Measurements from ENCODE around the gene ACOT4.
"Not testable (repeated sequence)": the region's sequence is repeated elsewhere in the genome, so short reads cannot be mapped to it uniquely, and the experiment has no call there.

Gene ACOT4

DNA sequence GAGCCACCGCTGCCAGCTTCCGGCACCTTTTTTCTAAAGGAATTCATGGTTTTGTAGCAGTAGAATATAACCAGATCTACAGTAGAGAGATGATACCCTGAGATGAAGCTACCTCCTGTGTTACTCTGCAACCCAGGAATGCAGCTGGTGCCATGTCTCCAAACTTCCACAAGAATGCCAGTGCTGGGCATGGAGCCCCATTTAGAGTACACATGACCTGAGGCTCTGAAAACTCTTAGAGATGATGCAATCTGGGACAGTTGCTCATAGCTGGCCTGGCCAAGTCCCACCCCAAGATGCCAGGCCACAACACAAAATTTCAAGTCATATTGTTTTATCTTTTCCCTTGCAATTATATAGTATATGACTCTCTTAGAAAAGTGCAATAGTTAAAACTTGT is 14.5 kb upstream of the ACOT4 start:
- not testable (repeated sequence) for ATAC-seq

DNA sequence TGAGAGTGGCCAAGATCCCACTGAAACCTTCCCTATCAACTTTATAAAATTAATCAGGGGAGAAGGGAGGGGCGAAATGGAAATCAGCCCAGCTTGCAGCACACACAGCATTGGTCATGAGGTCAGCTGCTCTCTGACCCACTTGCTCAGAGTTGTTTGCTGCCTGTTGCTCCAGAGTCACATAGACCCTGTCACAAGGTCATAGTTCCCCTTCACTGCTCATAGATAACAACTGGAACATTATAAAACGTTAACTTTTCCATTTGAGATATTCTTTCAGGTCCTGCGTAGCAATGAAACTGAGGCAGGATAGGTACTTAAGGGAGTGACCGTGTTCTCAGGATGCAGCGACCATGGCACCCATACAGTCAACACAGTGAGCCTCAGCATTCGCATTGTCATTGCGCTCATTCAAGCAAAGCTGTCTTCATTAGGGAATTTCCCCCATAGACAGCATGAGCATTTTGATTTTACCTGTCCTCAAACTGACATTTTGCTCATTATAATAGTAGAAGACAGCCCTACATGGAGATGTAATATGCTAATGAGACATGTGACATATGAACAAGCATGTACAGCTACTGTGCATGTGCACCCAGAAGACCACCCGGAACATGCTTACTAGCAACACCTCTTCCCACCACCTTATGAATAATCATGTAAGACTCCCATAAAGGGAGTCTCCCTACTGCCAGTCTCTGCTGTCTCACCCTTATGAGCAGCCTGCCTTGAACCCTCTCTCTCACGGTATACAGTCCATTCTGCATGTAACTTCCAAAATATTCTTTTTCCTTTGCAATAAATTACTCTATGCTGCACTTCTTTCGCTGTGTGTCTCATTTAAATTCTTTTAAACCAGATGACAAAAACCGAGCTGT is 9.3 kb upstream of the ACOT4 start:
- peak in 1 of 2 donors; percentile 28 for ATAC-seq

DNA sequence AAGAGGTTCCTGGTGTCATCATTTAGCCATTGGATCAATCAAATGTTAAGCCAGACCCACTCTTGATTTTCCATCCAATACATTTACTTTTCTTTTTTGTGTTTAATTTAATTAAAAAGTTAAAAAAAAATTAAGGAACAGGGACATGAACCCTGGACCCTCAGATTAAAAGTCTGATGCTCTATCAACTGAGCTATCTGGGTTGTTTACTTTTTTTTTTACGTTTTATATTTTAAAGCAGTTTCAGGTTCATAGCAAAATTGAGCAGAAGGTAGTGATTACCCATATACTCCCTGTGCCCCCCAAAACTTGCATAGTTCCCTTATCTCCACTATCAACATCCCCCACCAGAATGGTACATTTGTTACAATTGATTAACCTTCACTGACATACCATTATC is 3.0 kb upstream of the ACOT4 start:
- no peak for ATAC-seq

DNA sequence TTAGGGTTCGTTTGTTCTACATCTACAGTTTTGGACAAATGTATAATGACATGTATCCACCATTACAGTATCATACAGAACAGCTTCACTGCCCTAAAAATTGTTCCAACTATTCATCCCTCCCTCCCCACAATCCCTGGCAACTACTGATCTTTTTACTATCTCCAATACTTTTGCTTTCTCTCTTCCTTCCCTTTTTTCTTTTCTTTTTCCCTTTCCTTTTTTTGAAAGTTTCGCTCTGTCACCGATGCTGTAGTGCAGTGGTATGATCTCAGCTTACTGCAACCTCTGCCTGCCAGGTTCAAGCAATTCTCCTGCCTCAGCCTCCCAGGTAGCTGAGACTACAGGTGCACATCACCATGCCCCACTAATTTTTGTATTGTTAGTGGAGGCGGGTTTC is 2.6 kb upstream of the ACOT4 start:
- no peak for ATAC-seq

DNA sequence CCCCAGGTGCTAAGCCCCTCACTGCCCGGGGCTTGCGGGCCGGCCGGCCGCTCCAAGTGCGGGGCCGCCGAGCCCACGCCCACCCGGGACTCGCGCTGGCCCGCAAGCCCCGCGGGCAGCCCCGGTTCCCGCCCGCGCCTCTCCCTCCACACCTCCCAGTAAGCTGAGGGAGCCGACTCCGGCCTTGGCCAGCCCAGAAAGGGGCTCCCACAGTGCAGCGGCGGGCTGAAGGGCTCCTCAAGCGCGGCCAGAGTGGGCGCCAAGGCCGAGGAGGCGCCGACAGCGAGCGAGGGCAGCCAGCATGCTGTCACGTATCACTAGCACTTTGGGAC is 1.0 kb upstream of the ACOT4 start:
- ATAC-seq = not testable (repeated sequence)

DNA sequence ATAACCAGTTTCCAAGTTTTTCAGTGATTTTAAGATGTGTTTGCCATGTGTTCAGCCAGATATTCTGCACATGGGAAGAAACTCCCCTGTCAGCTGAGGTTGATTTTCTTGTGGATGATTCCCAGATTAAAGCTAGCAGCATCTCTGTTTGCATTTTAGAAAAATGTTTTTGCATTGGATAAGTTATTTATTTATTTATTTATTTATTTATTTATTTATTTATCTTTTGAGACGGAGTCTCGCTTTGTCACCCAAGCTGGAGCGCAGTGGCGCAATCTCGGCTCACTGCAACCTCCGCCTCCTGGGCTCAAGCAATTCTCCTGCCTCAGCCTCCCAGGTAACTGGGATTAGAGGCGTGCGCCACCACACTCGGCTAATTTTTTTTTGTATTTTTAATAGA is 2.8 kb downstream of the ACOT4 start:
- no peak for ATAC-seq

DNA sequence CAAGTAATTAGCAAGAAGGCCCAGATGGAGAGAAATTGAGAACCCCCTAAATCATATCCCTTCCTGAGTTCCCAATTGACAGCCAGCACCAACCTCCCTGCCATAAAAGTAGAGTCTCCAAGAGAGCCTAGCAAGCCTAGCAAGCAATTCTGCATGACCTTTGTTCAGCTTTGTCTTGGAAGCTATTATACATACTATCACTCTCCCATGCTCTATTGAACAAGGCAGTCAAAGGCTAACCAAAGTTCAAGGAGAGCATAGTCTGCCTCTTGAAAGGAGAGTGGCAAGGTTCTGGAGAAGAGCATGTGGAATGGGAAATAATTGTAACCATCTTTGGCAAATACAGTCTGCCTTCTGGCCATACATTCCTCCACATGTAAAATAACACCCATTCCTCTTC is 7.8 kb downstream of the ACOT4 start:
- no peak for ATAC-seq

DNA sequence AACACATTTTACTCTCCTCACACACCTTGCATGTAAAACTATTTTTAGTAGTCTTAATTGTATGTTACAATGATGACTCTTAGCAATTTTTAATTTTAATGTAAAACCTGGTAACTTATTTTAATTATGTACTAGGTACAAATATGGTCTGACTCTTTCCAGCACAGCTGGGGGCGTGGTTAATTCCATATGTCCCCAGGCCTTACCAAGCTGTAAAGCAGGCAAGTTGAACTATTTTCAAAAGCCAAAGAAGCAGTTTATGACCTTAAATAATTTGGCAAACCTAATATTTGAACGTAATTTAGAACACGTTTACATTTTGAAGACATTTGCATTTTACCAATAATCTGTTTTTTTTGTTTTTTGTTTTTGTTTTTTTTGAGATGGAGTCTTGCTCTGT is 11.3 kb downstream of the ACOT4 start:
- no peak for ATAC-seq

DNA sequence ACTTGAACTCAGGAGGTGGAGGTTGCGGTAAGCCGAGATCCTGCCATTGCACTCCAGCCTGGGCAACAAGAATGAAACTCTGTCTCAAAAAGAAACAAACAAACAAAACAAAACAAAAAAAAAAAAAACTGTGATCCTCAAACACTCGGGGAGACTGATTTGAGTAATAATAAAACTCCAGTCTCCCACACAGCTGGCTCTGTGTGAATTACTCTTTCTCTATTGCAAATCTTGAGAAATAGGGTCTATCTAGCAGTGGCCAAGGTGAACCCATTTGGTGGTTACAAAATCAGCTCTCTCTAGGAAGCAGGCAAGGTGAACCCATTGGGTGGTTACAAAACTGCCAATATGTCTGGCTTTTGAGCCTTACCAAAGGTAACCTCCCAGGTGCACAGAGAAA is 14.6 kb downstream of the ACOT4 start:
- ATAC-seq = no peak

DNA sequence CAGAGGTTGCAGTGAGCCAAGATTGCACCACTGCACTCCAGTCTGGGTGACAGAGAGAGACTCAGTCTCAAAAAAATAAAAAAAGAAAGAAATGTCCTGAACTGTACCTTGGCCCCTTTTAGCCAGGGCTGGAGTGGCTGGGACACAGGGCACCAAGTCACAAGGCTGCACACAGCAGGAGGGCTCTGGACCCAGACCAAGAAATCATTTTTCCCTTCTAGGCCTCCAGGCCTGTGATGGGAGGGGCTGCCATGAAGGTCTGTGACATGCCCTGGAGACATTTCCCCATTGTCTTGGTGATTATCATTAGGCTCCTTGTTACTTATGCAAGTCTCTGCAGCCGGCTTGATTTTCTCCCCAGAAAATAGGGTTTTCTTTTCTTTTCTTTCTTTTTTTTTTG is 15.6 kb downstream of the ACOT4 start:
- no peak for ATAC-seq

DNA sequence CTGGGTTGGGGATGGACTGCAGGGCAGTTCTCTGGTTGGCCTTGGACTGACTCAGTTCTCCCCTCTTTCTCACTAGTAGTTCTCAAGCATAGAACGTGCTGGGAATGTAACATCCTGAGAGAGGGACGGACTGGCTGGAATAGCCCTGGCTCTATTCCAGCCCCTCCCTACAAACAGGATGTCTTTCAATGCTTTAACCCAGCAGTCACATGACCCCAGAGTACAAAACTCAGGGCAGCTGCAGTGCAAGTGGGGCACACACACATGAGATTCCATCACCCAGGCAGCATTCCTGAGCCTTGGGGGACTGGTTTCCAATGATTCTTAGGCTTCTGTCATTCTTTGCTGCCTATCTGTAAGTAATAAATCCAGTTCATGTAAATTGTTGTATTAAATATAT is 19.0 kb downstream of the ACOT4 start:
- ATAC-seq = no peak

DNA sequence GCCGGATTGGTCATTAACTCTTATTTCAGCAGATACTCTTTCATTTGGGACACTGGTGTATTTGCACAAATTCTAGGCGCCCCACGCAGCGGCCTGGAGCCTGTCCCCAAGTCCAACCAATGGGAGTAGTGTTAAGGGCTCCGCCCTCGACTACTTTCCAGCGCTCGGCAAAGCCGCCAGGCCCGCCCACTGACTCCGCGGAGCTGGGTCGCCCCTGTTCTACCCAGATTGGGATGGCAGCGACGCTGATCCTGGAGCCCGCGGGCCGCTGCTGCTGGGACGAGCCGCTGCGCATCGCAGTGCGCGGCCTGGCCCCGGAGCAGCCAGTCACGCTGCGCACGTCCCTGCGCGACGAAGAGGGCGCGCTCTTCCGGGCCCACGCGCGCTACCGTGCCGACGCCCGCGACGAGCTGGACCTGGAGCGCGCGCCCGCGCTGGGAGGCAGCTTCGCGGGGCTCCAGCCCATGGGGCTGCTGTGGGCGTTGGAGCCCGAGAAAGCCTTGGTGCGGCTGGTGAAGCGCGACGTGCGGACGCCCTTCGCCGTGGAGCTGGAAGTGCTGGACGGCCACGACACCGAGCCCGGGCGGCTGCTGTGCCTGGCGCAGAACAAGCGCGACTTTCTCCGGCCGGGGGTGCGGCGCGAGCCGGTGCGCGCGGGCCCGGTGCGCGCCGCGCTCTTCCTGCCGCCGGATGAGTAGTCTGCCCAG is 20.8 kb downstream of the ACOT4 start, which contains the start of gene ACOT6:
TSS of gene ACOT6 (plus strand) at position 179 of the 707 bp plus-strand sequence. CDS start at position 234, 55 bp downstream.
- ATAC-seq = peak; percentile 89 to 91

DNA sequence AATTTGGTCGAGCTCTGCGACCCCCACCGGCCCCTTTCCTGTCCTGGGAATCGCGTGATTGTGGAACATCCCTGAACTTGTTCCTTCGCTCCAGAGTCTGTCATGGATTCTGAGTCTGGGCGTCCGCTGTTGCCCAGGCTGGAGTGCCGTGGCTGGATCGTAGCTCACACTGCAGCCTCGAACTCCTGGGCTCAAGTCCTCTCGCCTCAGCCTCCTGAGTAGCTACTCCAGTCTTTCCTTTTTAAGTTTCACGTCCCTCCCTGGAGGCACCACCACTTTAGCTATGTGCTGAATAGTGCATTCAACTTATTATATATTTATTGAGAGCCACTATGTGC is 21.3 kb downstream of the ACOT4 start:
- peak in 1 of 2 donors; percentile 3 for ATAC-seq

DNA sequence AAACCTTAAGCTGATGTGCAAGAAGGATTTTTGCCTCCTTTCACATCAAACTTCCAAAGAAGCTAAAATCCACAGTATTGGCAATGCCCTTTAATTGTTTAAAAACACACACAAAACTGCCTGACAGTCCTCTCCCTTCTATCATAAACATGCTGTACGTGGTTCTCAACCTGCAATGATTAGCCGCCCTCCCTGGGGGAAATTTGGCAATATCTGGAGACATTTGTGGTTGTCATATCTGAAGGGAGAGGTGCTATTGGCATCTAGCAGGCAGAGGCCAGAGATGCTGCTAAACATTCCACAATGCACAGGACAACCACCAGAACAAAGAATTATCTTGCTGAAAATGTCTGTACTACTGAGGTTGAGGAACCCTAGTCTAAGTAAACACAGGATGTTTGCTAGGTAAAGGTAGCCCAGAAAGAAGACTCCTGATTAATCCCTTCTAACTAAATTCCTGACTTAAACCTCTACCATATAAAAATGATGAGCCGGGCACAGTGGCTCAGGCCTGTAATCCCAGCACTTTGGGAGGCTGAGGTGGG is 21.8 kb downstream of the ACOT4 start:
- ATAC-seq = no peak

DNA sequence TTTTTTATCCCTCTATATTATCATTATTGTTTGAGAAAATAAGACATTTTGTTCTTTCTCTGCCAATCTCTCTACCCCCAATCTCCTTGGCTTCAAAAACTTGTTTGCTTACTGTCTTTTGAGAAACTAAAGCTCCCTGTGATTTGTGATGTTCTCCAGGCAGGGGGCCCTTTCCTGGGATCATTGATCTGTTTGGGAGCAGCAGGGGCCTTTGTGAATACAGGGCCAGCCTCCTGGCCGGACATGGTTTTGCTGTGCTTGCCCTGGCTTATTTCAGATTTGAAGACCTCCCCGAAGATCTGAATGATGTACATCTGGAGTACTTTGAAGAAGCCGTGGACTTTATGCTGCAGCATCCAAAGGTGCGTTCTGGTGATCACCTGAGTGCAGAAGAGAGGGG is 25.2 kb downstream of the ACOT4 start:
- no peak for ATAC-seq

DNA sequence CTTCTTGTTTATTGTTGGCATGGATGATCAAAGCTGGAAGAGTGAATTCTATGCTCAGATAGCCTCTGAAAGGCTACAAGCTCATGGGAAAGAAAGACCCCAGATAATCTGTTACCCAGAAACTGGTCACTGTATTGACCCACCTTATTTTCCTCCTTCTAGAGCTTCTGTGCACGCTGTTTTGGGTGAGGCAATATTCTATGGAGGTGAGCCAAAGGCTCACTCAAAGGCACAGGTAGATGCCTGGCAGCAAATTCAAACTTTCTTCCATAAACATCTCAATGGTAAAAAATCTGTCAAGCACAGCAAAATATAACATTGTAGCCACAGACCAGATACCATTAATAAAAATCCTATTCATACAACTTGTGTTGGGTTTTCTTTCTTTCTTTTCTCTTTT is 27.9 kb downstream of the ACOT4 start:
- no peak for ATAC-seq

DNA sequence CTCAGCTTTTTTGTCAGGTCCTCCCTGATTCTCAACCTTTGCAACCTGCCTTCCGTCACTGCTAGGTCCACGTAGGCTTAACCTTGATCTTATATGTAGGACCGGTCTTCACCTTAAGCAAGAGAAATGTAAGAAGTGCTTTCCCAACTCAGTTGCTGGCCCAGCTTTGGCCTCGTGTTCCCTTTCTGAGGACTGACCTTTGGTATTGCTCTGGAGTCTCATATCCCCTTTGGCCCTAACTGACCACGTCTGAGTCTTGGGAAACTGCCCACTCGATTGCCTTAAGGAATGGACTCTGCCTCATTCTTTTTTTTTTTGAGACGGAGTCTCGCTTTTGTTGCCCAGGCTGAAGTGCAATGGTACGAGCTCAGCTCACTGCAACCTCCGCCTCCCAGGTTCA is 28.6 kb downstream of the ACOT4 start:
- no peak for ATAC-seq

DNA sequence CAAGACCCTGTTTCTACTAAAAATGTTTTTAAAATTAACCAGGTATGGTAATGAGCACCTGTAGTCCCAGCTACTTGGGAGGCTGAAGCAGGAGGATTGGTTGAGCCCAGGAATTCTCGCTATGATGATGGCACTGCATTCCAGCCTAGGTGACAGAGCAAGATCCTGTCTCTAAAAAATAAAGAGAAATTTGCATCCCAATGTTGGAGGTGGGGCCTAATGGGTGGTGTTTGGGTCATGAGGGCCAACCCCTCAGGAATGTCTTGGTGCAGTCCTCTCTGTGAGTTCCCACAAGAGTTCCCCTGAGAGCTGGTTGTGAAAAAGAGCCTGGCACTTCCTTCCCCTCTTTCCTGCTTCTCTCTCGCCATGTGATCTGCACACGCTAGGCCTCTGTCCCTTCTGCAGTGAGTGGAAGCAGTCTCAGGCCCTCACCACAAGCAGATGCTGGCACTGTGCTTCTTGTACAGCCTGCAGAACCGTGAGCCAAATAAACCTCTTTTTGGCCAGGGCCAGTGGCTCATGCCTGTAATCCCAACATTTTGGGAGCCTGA is 31.9 kb downstream of the ACOT4 start:
- ATAC-seq = no peak

DNA sequence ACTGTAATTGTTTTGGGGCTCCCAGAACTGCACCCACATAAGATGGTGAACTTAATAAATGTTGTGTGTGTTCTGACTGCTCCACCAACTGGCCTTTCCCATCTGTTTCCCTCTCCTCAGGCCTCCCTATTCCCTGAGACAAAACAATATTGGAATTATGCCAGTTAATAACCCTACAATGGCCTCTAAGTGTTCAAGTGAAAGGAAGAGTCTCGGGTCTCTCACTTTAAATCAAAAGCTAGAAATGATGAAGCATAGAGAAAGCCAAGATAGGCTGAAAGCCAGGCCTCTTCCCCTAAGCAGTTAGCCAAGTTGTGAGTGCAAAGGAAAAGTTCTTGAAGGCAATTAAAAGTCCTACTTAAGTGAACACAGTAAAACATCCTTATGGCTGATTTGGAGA is 34.0 kb downstream of the ACOT4 start:
- ATAC-seq = no peak

DNA sequence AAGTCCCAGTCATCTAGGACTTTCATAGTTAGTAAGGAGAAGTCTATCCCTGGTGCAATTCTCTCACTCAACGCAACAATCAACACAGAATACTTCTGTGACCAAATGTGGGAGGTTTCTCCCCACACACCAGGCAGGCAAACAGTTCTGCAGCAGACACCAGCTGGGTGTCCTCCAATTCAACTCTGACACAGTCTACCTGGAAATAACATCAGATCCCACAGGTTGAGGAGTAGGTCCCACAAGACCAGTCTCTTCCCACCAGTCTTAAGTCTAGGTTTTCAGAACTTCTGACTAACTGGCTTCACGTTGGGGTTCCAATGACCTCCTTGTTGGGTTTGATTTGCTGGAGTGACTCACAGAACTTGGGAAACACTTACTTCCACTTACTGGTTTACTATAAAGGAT is 35.5 kb downstream of the ACOT4 start:
- ATAC-seq = no peak

DNA sequence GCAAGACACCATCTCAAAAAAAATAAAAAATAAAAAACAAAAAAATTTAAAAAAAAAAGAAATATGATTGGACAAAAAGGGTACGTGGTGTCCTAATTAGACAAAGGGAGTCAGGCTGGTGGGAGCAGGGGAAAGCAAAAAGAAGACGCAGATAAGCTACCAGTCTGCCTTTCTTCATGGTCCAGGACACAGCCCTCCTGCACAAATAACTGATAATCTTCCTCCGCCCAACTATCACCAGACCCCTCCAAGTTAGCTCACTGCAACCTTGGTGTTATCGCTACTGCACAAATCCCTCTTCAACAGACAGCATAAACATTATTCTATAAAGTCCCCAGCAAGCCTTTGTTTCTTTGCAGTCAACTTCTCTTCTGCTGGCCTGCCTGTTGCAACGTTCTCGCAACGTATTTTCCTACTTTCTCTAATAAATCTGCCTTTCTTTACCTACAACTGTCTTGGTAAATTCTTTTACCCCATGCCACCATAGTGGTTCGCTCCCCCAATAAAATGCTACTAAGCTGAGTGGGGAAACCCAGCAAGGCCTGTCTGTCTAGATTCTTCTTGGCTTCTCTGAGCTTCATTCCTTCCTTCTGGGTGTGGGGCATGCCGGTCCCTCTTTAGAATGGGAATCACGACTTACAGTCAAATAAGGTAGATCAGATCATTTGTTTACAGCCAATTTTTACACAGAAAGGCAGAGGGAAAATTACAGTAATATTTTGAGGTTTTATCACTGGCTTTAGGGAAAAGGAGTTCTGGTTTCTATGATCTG is 38.5 kb downstream of the ACOT4 start:
- ATAC-seq = no peak

DNA sequence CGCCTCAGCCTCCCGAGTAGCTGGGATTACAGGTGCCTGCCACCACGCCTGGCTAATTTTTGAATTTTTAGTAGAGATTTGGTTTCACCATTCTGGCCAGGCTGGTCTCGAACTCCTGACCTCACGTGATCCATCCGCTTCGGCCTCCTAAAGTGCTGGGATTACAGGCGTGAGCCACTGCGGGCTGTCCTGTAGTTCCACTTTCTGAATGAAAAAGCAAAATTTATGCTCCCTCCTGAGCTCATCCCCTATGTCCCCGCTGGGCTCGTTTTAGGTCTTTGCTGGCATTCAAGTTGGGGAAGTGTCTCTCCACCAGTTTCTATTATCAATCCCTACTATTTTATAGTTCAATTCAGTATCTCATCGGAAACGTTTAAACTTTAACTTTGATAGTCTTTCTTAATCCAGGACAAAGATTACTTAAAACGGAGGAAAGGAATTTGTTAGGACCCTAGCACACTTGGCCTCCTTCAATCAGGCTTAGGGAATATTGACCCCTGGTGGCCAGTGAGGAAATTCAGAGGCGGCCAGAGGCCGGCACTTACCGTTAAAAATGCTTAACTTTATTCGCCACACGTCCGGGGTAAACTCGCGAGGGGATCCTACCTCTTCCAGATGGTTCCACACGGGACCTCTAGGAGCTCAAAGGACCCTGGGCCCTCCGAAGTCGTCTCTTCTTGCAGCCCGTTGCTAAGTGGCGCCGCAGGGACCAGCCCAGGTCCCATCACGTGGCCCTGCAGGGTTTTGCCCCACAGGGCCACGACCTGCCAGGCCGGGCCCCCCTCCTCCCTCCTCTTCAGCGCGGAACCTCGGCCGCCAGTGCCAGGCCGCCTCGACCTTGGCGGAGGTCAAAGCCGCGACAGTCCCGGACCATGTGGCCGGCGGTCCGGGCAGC is 41.7 kb downstream of the ACOT4 start:
- ATAC-seq = peak; percentile 74 to 77

All from activated CD4-positive, CD25-positive, alpha-beta regulatory T cell treated with anti-CD3 and anti-CD28 coated beads, Interleukin-2, amount 50 U/mL, for 24 hours (primary cell).